Effector memory CD4-positive, alpha-beta T cell (primary cell): Measurements from ENCODE around the gene SHF.

ENCODE experiments used
- DNase-seq, 3 donors: peaks; one replicate each; pipeline ENCODE4 v3.0.0-alpha.2; 2020
- H3K27ac ChIP-seq: 2 replicates; pipeline ENCODE4 v1.7.0; 2013; ENCODE audit warnings: mild to moderate bottlenecking, low read length, moderate library complexity; ENCODE audit not compliant: insufficient read depth, poor library complexity, severe bottlenecking
- H3K27me3 ChIP-seq: replicated peaks from 2 replicates; pipeline ENCODE4 v1.7.0; 2013; ENCODE audit warnings: mild to moderate bottlenecking, low read length; ENCODE audit not compliant: insufficient read depth, control insufficient read depth, poor library complexity, severe bottlenecking
- H3K36me3 ChIP-seq: 2 replicates; pipeline ENCODE4 v1.7.0; 2013; ENCODE audit warnings: mild to moderate bottlenecking, low read length, moderate library complexity; ENCODE audit not compliant: control insufficient read depth, insufficient read depth
- H3K4me1 ChIP-seq: 2 replicates; pipeline ENCODE4 v1.7.0; 2013; ENCODE audit warnings: low read length, mild to moderate bottlenecking; ENCODE audit not compliant: control insufficient read depth, insufficient read depth, poor library complexity, severe bottlenecking
- H3K4me3 ChIP-seq: 2 replicates; pipeline ENCODE4 v1.7.0; 2013; ENCODE audit warnings: low read length, low read depth, mild to moderate bottlenecking; ENCODE audit not compliant: insufficient read depth, poor library complexity, severe bottlenecking
- H3K9me3 ChIP-seq: 2 replicates; pipeline ENCODE4 v1.7.0; 2013; ENCODE audit warnings: mild to moderate bottlenecking, low read length, moderate library complexity; ENCODE audit not compliant: control insufficient read depth

The SHF gene

DNA sequence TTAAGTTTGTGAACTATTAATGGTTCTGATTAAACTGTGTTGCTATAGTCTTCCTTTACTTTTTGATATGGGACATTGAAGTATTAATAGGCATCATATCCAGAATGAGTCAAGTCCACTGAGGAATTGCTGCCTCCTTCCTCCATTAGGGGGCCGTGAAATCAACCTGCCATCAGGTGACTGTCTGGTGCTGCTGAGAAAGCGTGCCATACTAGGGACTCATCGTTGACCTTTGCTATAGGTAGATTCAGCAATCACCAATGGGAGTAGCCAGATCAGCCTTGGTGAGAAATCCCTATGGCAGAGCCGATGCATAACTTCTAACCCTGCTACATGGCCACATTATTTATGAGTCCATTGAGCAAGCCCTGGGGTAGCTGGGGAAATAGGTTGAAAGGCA, 34.2 kb upstream of the SHF start:
- no peak overlapping the region for H3K4me3 ChIP-seq
- H3K4me1 ChIP-seq, result no peaks in the 10 kb centered on the region
- no peaks in the 10 kb centered on the region for H3K36me3 ChIP-seq
- H3K27me3 ChIP-seq, result no peaks in the 10 kb centered on the region
- H3K9me3 ChIP-seq, result no peaks in the 10 kb centered on the region
- no peak overlapping the region for H3K27ac ChIP-seq
- DNase-seq, result no peak

DNA sequence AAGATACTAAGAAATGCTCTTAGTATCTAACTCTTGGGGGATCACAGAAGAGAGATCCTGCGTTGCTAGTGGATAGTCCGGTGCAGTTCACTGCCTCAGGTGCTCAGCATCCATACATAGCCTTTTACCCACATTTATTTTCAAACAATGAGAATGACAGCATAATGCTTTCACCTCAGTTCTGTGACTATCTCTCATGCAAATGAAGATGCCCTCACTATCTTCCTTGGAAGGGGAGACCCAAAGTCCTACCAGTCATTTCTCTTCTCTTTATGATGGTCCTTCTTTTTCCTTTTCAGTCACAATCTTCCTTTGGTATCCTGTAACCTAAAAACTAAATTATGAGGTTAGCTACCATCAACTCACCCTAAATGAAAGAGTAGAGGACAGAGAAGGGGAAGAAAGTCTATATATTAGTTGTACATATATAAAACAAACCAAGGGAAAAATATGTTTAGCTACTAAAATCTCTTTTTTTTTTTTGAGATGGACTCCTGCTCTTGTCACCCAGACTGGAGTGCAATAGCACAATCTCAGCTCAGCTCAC, 33.4 kb upstream of the SHF start:
- Histone ChIP-seq H3K36me3 (no peaks in the 10 kb centered on the region), H3K27ac (no peak overlapping the region), H3K4me1 (no peaks in the 10 kb centered on the region), H3K4me3 (no peak overlapping the region), H3K9me3 (no peaks in the 10 kb centered on the region), H3K27me3 (no peaks in the 10 kb centered on the region)
- DNase-seq, result no peak

DNA sequence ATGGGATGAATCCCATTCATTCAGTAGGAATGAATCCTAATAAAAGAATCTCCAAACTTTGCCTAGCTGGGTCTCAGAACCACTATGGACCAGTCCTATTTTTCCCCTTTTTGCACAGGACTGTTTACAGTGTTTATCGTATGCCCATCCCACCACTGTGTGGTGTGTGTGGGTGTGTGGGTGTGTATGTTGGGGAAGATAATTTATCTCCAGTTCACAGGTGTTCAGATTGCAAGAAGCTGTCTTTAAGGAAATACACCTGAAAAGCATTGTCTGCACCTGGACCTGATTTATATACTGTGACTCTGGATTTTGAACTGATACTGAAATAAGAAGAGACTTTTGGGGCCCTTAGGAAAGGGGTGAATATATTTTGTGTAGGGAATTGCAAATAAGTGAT, 24.7 kb upstream of the SHF start:
- no peak overlapping the region for H3K27ac ChIP-seq

GRCh38 chr15:45205192-45205591, 17.4 kb upstream of the SHF start:
- Histone ChIP-seq H3K36me3 (no peaks in the 10 kb centered on the region), H3K27me3 (no peaks in the 10 kb centered on the region), H3K9me3 (no peaks in the 10 kb centered on the region), H3K4me1 (no peaks in the 10 kb centered on the region), H3K4me3 (no peak overlapping the region), H3K27ac (no peak overlapping the region)
- DNase-seq, result peak in 2 of 3 donors; percentile 21 to 29

More for the DNA sequence above, 24.7 kb upstream of the SHF start:
- H3K4me3 ChIP-seq, result no peak overlapping the region
- no peak for DNase-seq
- H3K9me3 ChIP-seq, result no peaks in the 10 kb centered on the region
- no peaks in the 10 kb centered on the region for H3K4me1 ChIP-seq
- no peaks in the 10 kb centered on the region for H3K27me3 ChIP-seq
- no peaks in the 10 kb centered on the region for H3K36me3 ChIP-seq

DNA sequence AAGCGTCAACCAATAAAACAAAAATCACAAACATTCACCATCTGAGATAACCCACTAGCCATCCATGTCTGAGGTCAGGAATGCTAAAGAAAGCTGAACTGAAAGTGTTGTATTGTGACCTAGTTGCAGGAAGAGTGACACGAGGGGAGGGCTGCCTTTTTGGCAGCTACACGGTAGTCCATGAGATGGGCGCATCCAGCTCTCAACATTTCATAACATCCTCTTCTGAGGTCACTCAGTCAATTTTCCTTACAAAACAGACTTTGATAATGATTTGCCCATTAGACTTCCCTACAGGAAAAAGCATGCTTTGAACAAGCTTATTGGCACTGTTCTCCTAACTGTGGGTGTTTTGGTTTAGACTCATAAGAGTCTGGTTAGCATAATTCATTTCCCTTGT, 15.4 kb upstream of the SHF start:
- Histone ChIP-seq H3K4me1 (peaks cover 5% of the 10 kb centered on the region), H3K9me3 (no peaks in the 10 kb centered on the region), H3K4me3 (no peak overlapping the region), H3K27me3 (no peaks in the 10 kb centered on the region), H3K36me3 (no peaks in the 10 kb centered on the region), H3K27ac (no peak overlapping the region)
- DNase-seq, result no peak

GRCh38 chr15:45201869-45202268, 14.1 kb upstream of the SHF start:
- Histone ChIP-seq H3K4me1 (peaks cover 5% of the 10 kb centered on the region), H3K36me3 (no peaks in the 10 kb centered on the region), H3K4me3 (no peak overlapping the region), H3K9me3 (no peaks in the 10 kb centered on the region), H3K27ac (no peak overlapping the region), H3K27me3 (no peaks in the 10 kb centered on the region)
- DNase-seq, result no peak

- no peaks in the 10 kb centered on the region for H3K27me3 ChIP-seq
- DNase-seq, result no peak
- no peaks in the 10 kb centered on the region for H3K9me3 ChIP-seq
- no peak overlapping the region for H3K4me3 ChIP-seq
- no peaks in the 10 kb centered on the region for H3K36me3 ChIP-seq
- peak overlapping the region; percentile 86 for H3K27ac ChIP-seq
- H3K4me1 ChIP-seq, result peaks cover 5% of the 10 kb centered on the region
These were observed 13.7 kb upstream of the SHF start for GRCh38 chr15:45201557-45201859.

GRCh38 chr15:45200799-45201556, 13.2 kb upstream of the SHF start:
- Histone ChIP-seq H3K4me3 (peak overlapping the region; percentile 76), H3K27me3 (no peaks in the 10 kb centered on the region)

GRCh38 chr15:45200001-45200798, 12.4 kb upstream of the SHF start:
- DNase-seq, result peak; percentile 92 to 94 (median 94)
- Histone ChIP-seq H3K27ac (peak overlapping the region; percentile 86), H3K9me3 (no peaks in the 10 kb centered on the region), H3K4me1 (peaks cover 5% of the 10 kb centered on the region), H3K4me3 (peak overlapping the region; percentile 76), H3K27me3 (no peaks in the 10 kb centered on the region), H3K36me3 (no peaks in the 10 kb centered on the region)

More at GRCh38 chr15:45200799-45201556, 13.2 kb upstream of the SHF start:
- Histone ChIP-seq H3K27ac (peak overlapping the region; percentile 86), H3K4me1 (peaks cover 5% of the 10 kb centered on the region), H3K9me3 (no peaks in the 10 kb centered on the region), H3K36me3 (no peaks in the 10 kb centered on the region)
- DNase-seq, result peak; percentile 53 to 62 (median 62)
